ENCODE measurements around the gene CARS1.
"Not testable (repeated sequence)": the region's sequence is repeated elsewhere in the genome, so short reads cannot be mapped to it uniquely, and the experiment has no call there.

Gene CARS1

DNA sequence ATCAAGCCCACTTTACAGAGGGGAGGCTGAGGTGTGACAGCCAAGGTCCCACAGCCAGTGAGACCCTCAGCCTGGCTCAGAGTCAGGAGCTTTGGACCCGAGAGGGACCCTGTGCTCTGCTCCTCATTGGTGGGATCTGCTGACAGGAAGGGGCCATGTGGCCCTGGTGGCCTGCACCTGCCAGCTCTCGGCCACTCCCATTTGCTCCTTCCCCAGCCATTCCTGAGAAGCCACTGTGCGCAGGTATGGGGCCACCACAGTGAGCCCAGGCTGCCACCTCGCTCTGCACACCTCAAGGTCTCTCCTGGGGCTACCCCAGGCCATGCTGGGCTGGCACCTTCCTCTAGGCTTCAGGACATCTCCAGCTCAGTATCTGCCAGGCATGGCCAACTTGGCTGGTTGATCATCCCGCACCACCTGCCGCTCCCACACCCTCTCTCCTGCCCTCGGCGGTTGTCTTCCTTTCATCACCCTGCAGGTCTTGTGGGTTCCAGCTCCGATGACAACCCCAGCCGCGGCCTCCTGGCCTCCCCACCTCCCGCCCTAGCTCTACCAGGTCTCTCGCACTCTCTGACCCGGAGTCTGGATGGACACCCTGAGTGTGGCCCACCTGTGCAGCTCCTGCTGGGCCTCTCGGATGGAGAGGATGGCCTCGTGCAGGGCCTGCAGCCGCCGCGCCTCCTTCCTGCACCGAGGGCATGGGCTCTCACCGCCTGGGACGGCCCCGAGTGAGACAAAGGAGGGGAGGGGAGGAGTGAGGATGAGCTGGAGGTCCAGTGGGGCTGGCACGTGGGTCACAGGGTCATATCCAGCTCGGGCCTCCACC is 32.2 kb upstream of the CARS1 start:
- no peak for DNase-seq

DNA sequence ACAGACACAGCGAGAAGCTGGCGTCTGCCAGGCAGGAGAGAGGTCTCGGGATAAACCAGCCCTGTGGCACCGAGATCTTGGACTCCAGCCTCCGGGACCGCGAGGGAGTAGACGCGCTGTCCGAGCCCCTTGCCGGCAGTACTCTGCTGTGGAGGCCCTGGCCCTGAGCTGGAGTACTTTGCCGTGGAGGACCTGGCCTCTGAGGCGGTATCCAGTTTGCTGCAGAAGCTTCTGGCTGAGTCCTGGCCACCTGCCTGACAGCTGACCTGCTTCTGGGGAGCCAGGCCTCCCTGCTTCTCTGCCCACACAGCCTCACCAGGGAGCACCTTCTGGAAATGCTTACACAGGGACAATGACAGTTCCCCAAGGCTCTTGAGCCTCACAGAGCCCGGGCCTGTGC is 31.6 kb upstream of the CARS1 start:
- no peak for DNase-seq

DNA sequence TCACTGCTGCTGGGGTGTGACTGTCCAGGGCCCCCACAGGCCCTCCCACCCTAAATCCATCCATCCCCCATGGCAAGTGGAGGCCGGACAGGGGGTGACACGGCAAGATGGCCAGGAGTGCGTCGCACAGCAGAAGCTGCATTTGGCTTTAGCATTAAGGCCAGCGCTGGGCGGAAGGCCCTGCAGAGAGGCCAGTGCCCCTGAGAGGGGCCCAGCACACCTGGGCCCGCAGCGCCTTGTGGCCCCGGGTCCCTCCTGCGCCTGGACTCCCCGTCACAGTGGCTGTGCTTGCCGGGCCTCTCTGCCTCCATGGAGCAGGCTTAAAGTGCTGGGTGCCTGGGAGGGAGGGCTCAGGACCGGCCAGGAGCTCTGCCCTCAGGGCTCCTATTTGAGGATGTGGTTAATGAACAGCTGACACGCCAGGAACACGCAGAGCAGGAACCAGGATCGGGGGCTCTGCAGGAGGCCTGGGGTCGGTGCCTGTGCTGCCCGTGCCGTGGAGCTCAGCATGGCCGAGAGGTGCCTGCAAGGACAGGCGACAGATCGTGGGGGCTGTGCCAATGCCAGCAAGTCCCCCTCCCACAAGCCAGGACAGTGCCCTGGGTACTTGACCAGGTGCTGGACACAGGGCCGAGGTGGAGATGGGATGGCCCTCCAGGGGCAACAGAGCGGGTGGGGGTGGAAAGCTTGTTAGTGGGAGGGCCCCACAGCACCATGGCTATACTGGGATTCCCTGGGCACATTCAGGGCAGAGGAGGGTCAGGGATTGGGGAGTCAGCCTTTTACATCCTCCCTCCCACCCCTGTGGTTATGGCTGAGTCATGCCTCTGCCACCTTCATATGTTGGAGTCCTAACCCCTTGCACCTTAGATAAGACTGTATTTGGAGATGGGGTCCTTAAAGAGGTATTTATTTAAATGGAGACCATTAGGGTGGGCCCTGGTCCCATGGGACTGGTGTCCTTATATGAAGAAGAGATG is 30.9 kb upstream of the CARS1 start:
- no peak for DNase-seq

DNA sequence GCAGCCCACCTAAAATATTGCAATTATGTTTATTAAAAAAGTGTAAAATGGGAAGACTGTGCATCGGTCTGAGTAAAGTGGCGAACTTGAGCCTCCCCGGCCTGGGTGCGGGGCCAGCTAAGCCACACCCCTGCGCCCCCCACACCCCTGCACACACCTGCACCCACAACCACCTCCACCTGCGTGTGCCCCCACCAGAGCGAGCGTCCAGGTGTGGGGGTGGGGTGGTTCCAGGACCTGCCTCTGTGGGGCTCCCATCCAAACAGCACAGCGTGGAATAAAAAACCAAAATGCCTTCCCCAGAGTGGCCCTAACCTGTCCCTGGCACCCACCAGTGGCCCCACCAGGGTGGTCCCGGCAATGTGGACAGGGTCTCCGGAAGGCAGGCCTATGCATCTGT is 30.1 kb upstream of the CARS1 start:
- DNase-seq, result no peak

DNA sequence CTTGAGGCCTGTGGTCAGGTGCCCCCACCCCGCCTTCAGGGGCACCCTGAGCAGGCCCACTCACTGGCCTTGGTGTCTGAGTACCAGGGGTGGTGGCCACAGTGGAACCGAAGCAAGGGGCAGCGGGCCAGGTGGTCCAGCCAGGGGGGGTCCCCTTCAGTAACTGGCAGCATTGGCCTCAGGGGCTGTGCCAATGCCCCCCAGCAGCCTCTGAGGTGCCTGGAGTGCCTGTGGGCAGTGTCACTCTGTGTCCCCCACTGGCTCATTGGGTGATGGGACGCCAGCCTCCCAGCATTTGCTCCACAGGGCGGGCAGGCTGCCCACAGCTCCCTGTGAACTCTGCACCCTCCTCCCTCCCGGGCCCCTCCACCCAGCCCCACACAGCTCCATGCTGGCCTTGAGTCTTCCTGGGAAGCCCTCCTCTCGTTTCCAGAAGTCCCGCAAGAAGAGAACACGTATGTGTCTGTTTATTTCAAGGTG is 29.5 kb upstream of the CARS1 start:
- DNase-seq, result no peak

DNA sequence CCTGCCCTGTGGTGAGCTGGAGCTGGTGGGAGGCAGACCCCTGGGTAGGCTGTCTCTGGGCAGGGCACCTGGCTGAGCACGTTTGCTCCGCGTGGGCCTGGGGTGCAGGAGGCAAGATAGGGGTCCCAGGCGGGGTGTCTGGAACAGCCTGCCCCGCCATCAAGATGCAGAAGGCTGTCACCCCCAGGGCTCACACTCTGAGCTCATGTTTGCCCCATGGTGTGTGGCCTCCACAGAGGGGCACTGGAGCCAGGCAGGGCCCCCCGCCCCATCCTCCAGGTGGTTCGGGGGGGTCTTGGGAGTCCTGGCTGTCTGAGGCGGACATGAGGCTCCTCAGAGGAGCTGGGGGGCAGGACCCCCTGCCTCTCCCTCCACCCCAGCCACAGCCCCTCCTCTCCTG is 28.9 kb upstream of the CARS1 start:
- no peak for DNase-seq

DNA sequence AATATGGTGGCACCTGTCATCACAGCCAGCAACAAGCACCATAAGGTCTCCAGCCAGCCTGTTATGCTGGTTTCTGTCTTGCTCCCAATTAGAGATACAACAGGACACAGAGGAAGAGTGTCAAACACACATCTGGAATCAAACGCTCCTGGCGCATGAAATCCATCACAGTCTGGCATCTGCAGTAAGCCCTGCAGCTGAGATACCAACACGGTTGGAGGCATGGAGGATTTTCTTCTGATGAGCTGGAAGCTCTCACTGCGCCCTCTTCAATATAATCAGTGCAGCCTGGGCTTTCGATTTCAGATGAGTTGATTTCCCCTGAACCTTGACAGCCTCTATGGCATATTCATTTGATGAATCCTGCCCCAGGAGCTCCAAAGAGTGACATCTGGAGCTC is 27.8 kb upstream of the CARS1 start:
- DNase-seq, result no peak

DNA sequence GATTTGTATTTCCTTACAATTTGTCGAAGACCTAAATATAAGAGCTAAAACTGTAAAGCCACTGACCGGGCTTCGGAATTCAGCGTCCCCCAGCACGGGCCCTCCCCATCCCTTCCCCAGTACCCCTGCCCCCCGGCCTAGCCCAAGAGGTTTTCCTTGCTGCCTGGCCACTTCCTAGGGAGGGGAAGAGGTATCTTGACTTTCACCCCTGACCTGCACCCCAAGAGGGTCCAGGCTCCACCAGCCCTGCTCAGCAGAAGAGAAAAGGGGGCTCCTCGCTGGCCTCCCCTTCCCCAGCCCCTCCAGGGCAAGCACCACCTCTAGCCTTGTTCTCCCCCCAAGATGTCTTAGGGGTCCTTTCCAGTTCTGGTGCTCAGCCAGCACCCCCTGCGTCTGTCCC is 26.1 kb upstream of the CARS1 start:
- DNase-seq, result no peak

DNA sequence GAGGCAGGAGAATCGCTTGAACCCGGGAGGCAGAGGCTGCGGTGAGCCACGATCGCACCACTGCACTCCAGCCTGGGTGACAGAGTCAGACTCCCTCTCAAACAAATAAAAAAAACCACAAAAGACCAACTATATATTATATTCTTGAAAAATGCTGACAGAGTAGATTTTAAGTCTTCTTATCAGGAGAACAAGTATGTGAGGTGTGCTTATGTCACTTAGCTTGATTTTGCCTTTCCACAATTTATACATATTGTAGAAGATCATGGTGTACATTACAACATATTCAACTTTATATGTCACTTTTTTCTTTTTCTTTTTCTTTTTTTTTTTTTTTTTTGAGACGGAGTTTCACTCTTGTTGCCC is 24.1 kb upstream of the CARS1 start:
- DNase-seq, result no peak

DNA sequence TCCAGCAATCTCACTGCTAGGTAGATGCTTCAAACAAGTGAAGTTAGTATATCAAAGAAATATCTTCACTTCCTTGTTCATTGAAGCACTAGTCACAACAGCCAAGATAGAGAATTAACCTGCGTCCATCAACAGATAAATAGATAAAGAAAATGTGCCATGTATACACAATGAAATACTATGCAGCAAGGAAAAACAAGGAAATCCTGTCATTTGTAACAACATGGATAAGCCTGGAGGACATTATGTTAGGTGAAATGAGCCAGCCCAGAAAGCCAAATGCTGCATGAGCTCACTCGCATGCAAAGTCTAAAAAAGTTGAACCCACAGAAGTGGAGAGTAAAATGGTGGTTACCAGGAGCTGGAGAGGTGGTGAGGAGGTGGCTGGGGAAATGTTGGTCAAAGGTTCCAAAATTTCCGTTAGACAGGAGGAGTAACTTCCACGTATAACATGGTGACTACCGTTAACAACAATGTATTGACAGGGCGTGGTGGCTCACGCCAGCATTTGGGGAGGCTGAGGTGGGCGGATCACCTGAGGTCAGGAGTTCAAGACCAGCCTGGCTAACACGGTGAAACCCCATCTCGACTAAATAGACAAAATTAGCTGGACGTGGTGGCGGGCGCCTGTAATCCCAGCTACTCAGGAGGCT is 23.6 kb upstream of the CARS1 start:
- DNase-seq, result no peak

DNA sequence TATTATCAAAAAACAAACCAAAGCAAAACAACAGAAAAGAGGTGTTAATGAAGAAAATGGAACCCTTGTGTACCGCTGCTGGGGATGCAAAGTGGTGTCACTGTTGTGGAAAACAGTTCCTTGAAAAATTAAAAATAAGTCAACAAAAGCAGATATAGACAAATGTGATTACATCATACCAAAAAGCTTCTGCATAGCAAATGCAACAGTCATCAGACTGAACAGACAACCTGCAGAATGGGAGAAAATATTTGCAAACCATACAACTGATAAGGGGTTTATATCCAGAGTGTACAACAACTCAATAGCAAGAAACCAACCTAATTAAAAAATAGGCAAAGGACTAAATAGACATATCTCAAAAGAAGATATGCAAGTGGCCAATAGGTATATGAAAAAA is 22.9 kb upstream of the CARS1 start:
- DNase-seq, result no peak

DNA sequence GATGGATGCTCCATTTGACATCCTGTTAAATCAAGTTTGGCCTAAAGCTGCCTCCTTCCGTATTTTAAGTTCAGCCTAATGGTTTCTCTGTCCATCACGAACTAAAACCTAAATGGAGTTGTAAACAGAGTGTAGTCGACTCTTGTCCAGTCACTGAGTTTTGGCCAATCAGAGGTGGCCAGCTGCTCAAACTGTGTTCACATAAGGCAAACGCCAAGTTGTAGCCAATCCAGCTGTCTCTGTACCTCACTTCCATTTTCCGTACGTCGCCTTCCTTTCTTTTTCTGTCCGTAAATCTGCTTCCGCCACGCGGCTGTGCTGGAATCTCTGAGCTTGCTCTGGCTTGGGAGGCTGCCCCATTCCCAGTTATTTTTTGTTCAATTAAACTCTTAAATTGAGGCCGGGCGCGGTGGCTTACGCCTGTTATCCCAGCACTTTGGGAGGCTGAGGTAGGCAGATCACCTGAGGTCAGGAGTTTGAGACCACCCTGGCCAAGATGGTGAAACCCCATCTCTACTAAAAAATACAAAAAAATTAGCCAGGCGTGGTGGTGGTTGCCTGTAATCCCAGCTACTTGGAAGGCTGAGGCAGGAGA is 20.7 kb upstream of the CARS1 start:
- DNase-seq, result no peak

DNA sequence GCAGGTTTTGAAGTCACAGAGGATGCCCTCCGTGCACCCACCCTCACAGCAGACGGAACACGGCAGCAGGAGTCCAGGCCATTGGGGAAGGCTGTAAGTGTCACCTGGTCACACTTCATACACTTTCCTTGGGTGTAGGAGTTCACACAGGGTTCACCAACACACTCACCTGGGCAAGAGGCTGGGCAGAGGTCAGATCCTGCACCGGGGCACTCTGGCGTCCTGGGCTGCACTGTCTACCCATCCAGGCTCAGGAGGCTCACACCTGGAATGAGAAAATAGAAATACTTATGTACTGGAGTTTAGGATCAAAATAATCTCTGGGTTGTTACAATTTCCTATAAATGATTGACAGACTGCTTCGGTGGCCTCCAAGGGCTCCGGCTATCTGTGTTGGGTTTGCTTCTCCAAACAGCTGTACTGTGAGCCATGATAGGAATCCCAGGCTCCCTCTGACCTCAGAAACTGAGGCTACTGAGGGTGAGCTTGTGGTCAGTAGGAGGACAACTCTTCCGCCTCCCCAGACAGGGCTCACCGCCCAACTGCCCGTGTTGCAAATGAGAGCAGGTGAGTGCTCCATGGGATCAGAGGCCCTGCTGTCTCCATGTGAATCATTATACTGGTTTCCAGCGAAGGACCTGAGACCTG is 20.1 kb upstream of the CARS1 start:
- DNase-seq, result no peak

DNA sequence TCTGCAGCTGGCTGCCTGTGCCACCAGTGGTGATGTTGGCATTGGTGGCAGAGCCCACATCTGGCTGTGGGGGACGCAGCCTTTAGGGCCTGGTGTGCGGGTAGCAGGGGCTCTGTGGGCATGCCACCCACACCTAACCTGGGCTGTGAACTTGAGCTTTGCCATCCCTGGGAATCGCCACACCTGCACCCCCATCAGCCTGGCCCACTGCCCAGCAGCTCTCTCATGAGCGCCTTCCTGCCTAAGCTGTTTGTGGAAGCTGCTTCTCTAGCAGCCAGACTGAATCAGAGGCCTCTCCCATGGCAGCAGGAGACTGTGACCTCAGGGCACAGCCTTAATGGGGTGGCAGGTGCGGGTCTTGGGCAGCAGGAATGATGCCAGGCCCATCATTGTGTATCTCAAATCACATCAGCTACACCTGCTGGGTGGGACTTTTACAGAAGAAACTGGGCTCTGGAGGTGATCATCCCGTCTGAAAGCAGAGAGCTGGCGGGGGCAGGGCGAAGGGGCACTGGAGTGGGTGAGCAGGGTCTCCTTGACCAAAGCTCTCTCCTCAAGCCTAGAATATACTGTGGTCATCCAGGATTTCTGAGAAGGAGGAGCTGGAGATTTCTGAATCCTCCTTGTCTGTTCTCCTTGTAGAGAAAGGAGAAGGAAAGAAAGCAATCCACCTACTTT is 17.8 kb upstream of the CARS1 start:
- DNase-seq, result no peak

DNA sequence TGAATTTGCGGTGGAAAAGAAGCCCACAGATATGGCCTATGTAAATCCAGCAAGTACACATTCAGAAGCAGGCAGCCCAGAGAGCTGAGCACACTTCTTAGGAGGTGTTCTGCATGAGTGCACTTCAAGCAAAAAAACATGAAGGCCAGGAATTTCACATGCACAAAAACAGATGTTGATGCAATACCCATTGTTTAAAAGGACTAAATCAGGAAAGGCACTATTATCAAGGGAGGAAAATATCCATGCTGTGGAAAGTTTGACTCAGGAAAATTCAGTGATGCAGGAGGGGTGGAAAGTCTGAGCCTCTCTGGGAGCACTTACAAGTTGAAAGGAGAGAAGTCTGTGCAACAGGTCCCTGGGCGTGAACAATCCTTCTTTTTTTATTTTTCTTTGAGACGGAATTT is 15.8 kb upstream of the CARS1 start:
- no peak for DNase-seq

DNA sequence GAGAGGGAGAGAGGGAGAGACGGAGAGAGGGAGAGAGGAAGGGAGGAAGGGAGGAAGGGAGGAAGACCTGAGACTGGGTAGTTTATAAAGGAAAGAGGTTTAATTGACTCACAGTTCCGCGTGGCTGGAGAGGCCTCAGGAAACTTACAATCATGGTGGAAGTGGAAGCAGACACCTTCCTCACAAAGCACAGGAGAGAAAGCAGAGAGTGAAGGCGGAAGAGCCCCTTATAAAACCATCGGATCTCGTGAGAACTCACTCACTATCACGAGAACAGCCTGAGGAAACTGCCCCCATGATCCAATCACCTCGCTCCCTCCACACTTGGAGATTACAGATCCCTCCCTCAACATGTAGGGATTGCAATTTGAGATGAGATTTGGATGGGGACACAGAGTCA is 12.2 kb upstream of the CARS1 start:
- no peak for DNase-seq

DNA sequence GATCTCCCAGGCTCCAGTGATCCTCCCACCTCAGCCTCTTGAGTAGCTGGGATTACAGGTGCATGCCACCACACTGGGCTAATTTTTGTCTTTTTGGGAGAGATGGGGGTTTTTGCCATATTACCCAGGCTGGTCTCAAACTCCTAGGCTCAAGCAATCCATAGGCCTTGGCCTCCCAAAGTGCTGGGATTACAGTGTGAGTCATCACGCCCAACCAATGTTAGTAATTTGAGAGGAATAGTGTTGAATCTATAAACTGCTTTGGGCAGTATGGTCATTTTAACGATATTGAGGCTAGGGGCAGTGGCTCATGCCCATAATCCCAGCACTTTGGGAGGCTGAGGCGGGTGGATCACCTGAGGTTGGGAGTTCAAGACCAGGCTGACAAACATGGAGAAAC is 9.1 kb upstream of the CARS1 start:
- DNase-seq, result not testable (repeated sequence)

DNA sequence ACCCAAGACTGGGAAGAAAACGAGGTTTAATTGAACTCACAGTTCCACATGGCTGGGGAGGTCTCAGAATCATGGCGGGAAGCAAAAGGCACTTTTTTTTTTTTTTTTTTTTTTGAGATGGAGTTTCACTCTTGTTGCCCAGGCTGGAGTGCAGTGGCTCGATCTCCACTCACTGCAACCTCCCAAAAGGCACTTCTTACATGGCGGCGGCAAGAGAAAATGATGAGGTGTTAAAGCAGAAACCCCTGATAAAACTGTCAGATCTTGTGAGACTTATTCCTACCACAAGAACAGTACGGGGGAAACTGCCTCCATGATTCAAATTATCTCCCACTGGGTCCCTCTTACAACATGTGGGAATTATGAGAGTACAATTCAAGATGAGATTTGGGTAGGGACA is 7.5 kb upstream of the CARS1 start:
- not testable (repeated sequence) for DNase-seq

DNA sequence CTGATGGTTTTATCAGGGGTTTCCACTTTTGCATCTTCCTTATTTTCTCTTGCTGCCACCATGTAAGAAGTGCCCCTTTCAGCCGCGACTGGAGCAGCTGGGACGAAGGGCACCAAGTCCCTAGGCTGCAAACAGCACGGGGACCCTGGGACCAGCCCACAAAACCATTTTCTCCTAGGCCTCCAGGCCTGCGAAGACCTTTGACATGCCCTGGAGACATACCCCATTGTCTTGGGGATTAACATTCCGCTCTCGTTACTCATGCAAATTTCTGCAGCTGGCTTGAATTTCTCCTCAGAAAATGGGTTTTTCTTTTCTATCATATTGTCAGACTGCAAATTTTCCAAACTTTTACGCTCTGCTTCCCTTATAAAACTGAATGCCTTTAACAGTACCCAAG is 6.7 kb upstream of the CARS1 start:
- DNase-seq, result not testable (repeated sequence)

DNA sequence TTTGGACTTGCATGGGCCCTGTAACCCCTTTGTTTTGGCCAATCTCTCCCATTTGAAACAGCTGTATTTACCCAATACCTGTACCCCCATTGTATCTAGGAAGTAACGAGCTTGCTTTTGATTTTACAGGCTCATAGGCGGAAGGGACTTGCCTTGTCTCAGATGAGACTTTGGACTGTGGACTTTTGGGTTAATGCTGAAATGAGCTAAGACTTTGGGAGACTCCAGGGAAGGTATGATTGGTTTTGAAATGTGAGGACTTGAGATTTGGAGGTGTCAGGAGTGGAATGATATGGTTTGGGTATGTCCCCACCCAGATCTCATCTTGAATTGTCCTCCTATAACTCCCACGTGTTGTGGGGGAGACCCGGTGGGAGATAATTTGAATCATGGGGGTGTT is 6.2 kb upstream of the CARS1 start:
- DNase-seq, result not testable (repeated sequence)

DNA sequence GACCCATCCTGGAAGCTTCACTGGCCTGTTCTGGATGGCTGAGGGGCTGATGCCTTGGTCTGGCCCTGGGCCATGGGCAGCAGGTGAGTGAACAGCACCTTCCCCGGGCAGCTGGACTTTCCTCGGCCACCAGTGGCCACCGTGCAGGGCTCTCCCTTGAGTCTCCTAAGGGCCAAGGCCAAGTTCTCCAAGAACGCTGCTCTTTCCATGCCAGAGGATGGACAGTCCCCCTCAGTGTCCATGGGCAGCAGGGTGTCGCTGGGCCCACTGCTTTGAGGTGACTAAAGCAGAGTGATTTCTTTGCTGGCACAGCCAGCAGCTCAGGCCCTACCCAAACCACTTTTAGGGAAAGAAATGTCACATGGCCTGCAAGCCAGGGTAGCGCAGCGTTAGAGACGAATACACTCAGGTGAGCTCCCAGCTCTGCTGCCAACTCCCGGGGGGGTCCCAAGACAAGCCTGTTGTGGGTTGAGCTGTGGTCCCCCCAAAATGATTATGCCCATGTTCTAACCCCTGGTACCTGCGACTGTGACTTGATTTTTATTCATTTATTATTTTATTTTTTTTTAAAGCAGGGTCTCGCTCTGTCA is 3.3 kb upstream of the CARS1 start:
- no peak for DNase-seq
